Metanephros (tissue), 2 donors: Measurements from ENCODE around the gene DYRK1B. TPM values are rescaled to one million over a fixed set of nuclear protein-coding genes. Genes with fewer than 3 reads are reported as not detected.

Source experiments
- small RNA-seq: library from RNA; depleted of rRNA; stranded (forward); fragments of <200 nt; gene quantifications from one replicate; pipeline ENCODE3, GENCODE V24; 2014; ENCODE audit warnings: low replicate concordance
- total RNA-seq: library from RNA; depleted of rRNA; stranded (reverse); fragments of >200 nt; gene quantifications from one replicate; pipeline ENCODE4 v1.2.3, GENCODE V29; 2014

DYRK1B gene
- total RNA-seq: 42.7 TPM

GRCh38 chr19:39833464-39834286 is at the start of gene DYRK1B:
Gene DYRK1B (minus strand): TSS chr19:39834162. CDS start chr19:39831867, 2,295 bp downstream.

GRCh38 chr19:39845933-39846677 is 12.1 kb upstream of the DYRK1B start, which contains the start of gene FBL:
Gene FBL (minus strand): TSS chr19:39846379. CDS start chr19:39846300, 79 bp downstream.

GRCh38 chr19:39778763-39779162 is 55.2 kb downstream of the DYRK1B start, which contains the start of gene LEUTX:
Gene LEUTX (plus strand): TSS chr19:39778854. CDS start chr19:39778921, 67 bp downstream.

Small RNA genes within 50 kb of the gene (small RNA-seq; reads per million reads assigned to genes)
- not detected for gene MIR6719

Other genes starting within 250 kb of the DYRK1B start
- not detected for gene LGALS13, start 231.6 kb downstream of the DYRK1B start, total RNA-seq
- not detected for gene LGALS16, start 178.2 kb downstream of the DYRK1B start, total RNA-seq
- gene LGALS14, start 129.7 kb downstream of the DYRK1B start, total RNA-seq: not detected
- gene CLC, start 96.1 kb downstream of the DYRK1B start, total RNA-seq: 4.4 TPM
- not detected for gene LEUTX, start 55.3 kb downstream of the DYRK1B start, total RNA-seq
- gene FBL, start 12.2 kb upstream of the DYRK1B start, total RNA-seq: 203 TPM
- 16.8 TPM for gene FCGBP, start 100.5 kb upstream of the DYRK1B start, total RNA-seq
- gene PSMC4, start 137.0 kb upstream of the DYRK1B start, total RNA-seq: 69.1 TPM
- gene ZNF546, start 162.9 kb upstream of the DYRK1B start, total RNA-seq: 8.1 TPM
- 35.7 TPM for gene ZNF780B, start 222.1 kb upstream of the DYRK1B start, total RNA-seq